CD14-positive monocyte (primary cell): ENCODE data around the gene THAP12. TPM values are rescaled to one million over a fixed set of nuclear protein-coding genes. Genes with fewer than 3 reads are reported as not detected.

Experiments used
- DNase-seq, 3 donors: peaks; one replicate each; pipeline ENCODE4 v3.0.0-alpha.2; 2011 to 2022
- H2AFZ ChIP-seq: 2 replicates; pipeline ENCODE4 v1.6.0; 2012; ENCODE audit warnings: mild to moderate bottlenecking, low read depth, low read length, inconsistent platforms; ENCODE audit not compliant: insufficient read depth, poor library complexity, severe bottlenecking
- H3K27ac ChIP-seq, 2 donors: 1 replicate in 1 of 2; 2 replicates in 1 of 2; pipeline ENCODE4 v1.5.1; 2012 to 2013; ENCODE audit warnings: low read length in 2 of 2, control low read depth in 1 of 2, inconsistent platforms in 1 of 2, low read depth in 1 of 2, mild to moderate bottlenecking in 1 of 2
- H3K27me3 ChIP-seq, 2 donors: one replicate each; pipeline versions ENCODE4 v1.6.0 to v1.6.1; 2011 to 2013; ENCODE audit warnings: low read length in 2 of 2; ENCODE audit not compliant: control insufficient read depth in 2 of 2, insufficient read depth in 2 of 2
- H3K36me3 ChIP-seq, 2 donors: replicated peaks in 1 of 2; 1 replicate in 1 of 2; 2 replicates in 1 of 2; pipeline versions ENCODE4 v1.5.1 to v1.6.1; 2012 to 2013; ENCODE audit warnings: low read length in 2 of 2, control low read depth in 1 of 2, inconsistent platforms in 1 of 2, mild to moderate bottlenecking in 1 of 2; ENCODE audit not compliant: insufficient read depth in 2 of 2, control insufficient read depth in 1 of 2
- H3K4me1 ChIP-seq, 2 donors: 1 replicate in 1 of 2; 2 replicates in 1 of 2; pipeline versions ENCODE4 v1.5.1 to v1.6.1; 2012 to 2013; ENCODE audit warnings: low read length in 2 of 2, control low read depth in 1 of 2, inconsistent platforms in 1 of 2, mild to moderate bottlenecking in 1 of 2, moderate library complexity in 1 of 2; ENCODE audit not compliant: insufficient read depth in 2 of 2, control insufficient read depth in 1 of 2
- H3K4me2 ChIP-seq: replicated peaks from 2 replicates; pipeline ENCODE3; 2012; ENCODE audit warnings: low read length, moderate library complexity, mild to moderate bottlenecking; ENCODE audit not compliant: poor library complexity, severe bottlenecking; ENCODE audit errors: extremely low read depth
- H3K4me3 ChIP-seq, 3 experiments: fragments of 200-600 bp in 1 of 3; sonication (generic) in 1 of 3; replicated peaks in 1 of 3; 1 replicate in 2 of 3; 2 replicates in 1 of 3; pipeline ENCODE4 v1.5.1; 2011 to 2013; ENCODE audit warnings: low read length in 3 of 3, mild to moderate bottlenecking in 3 of 3, control low read depth in 2 of 3, low read depth in 2 of 3, inconsistent platforms in 1 of 3, moderate library complexity in 1 of 3
- H3K79me2 ChIP-seq: 2 replicates; pipeline ENCODE4 v1.6.0; 2012; ENCODE audit warnings: mild to moderate bottlenecking, control low read depth, inconsistent platforms, low read length, moderate library complexity; ENCODE audit not compliant: insufficient read depth
- H3K9ac ChIP-seq: 2 replicates; pipeline ENCODE4 v1.6.0; 2017; ENCODE audit warnings: low read length, mild to moderate bottlenecking; ENCODE audit not compliant: insufficient read depth, poor library complexity, severe bottlenecking
- H3K9me3 ChIP-seq, 2 donors: replicated peaks in 1 of 2; 1 replicate in 1 of 2; 2 replicates in 1 of 2; pipeline versions ENCODE4 v1.5.1 to v1.6.1; 2012 to 2013; ENCODE audit warnings: low read length in 2 of 2, control low read depth in 1 of 2; ENCODE audit not compliant: control insufficient read depth in 1 of 2, insufficient read depth in 1 of 2
- H4K20me1 ChIP-seq: 2 replicates; pipeline ENCODE4 v1.6.0; 2012; ENCODE audit warnings: mild to moderate bottlenecking, low read length, control low read depth, moderate library complexity; ENCODE audit not compliant: insufficient read depth
- H3K27ac Mint-ChIP-seq, 7 donors: one replicate each; pipeline ENCODE4 v1.8.0; 2020; ENCODE audit warnings: mild to moderate bottlenecking in 7 of 7, mixed read lengths in 7 of 7, moderate library complexity in 6 of 7, inconsistent platforms in 2 of 7
- H3K27me3 Mint-ChIP-seq, 3 donors: one replicate each; pipeline ENCODE4 v1.8.0; 2021 to 2022; ENCODE audit warnings: low read depth in 3 of 3, mild to moderate bottlenecking in 3 of 3, mixed read lengths in 3 of 3, moderate library complexity in 3 of 3, inconsistent platforms in 1 of 3
- H3K36me3 Mint-ChIP-seq, 2 donors: one replicate each; pipeline ENCODE4 v1.8.0; 2020; ENCODE audit warnings: mixed read lengths in 2 of 2, inconsistent platforms in 1 of 2, mild to moderate bottlenecking in 1 of 2
- H3K4me1 Mint-ChIP-seq: one replicate; pipeline ENCODE4 v1.8.0; 2020; ENCODE audit warnings: mild to moderate bottlenecking, mixed read lengths
- H3K4me3 Mint-ChIP-seq, 2 donors: one replicate each; pipeline ENCODE4 v1.8.0; 2020; ENCODE audit warnings: mild to moderate bottlenecking in 2 of 2, mixed read lengths in 2 of 2, moderate library complexity in 1 of 2
- H3K9me3 Mint-ChIP-seq, 7 donors: one replicate each; pipeline ENCODE4 v1.8.0; 2020 to 2022; ENCODE audit warnings: mixed read lengths in 7 of 7, mild to moderate bottlenecking in 6 of 7, moderate library complexity in 6 of 7, inconsistent platforms in 2 of 7
- WGBS: methylation state at CpG from one replicate; pipeline ENCODE4 v1.1.5; 2013; ENCODE audit warnings: missing lambda C conversion rate; ENCODE audit not compliant: insufficient coverage; 5-methylcytosine and 5-hydroxymethylcytosine counted together
- intact Hi-C, 2 donors: fragments of 100-400 bp; cut with micrococcal nuclease; formaldehyde crosslinking; loops; one replicate each; pipeline versions ENCODE4 v1.15.0 to v1.15.1; 2023
- polyA plus RNA-seq, 3 donors: library from polyadenylated mRNA; depleted of rRNA in 1 of 3; unstranded in 2 of 3; stranded (reverse) in 1 of 3; fragments of 300-500 nt in 2 of 3; fragments of >200 nt in 1 of 3; fragmentation: Illumina TruSeq in 2 of 3; gene quantifications; 1 replicate in 2 of 3; 2 replicates in 1 of 3; pipeline ENCODE4 v1.2.3, GENCODE V29; 2012 to 2021
- TF ChIP-seq, protein P1 (sequence below): fragments of 200-600 bp; IDR thresholded peaks from one replicate; pipeline ENCODE4 v1.8.0; 2022; ENCODE audit warnings: antibody characterized with exemption, mild to moderate bottlenecking

THAP12 gene
- polyA plus RNA-seq, 3 donors, result 18.3 to 22.5 (median 20.0) TPM

DNA sequence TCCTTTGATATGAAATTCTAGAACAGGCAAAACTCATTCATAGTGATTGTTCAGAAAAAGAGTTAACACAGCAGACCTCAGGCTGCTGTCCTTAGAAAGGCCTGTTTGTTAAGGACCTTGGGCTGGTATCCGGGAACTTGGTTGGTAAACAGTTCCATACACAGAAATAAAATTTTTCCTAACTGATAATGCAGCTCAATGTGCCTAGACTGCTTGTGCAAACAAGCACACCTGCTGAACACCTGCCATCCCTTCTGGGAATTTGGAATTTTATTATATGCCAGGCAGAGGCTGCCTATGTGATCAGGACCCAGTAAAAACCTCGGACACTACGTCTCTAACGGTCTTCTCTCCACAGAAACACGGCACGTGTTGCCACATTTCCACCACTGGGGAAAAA lies 11.5 kb downstream of the THAP12 start:
- H3K4me1 ChIP-seq, result peaks cover 8 to 15% of the 10 kb centered on the region in 2 donors
- no peak for DNase-seq
- H3K4me2 ChIP-seq, result no peak overlapping the region
- H3K36me3 Mint-ChIP-seq, result peaks cover 11 to 14% of the 10 kb centered on the region in 2 donors
- TF ChIP-seq, protein P1, sequence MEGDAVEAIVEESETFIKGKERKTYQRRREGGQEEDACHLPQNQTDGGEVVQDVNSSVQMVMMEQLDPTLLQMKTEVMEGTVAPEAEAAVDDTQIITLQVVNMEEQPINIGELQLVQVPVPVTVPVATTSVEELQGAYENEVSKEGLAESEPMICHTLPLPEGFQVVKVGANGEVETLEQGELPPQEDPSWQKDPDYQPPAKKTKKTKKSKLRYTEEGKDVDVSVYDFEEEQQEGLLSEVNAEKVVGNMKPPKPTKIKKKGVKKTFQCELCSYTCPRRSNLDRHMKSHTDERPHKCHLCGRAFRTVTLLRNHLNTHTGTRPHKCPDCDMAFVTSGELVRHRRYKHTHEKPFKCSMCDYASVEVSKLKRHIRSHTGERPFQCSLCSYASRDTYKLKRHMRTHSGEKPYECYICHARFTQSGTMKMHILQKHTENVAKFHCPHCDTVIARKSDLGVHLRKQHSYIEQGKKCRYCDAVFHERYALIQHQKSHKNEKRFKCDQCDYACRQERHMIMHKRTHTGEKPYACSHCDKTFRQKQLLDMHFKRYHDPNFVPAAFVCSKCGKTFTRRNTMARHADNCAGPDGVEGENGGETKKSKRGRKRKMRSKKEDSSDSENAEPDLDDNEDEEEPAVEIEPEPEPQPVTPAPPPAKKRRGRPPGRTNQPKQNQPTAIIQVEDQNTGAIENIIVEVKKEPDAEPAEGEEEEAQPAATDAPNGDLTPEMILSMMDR, result no peak
- no peak overlapping the region for H3K4me3 Mint-ChIP-seq
- no peaks in the 10 kb centered on the region for H3K27me3 ChIP-seq
- intact Hi-C loops, result no loop called here
- 92% methylated on average over 6 of the region's 6 CpGs for WGBS
- H3K9me3 Mint-ChIP-seq, result peaks cover 0 to 3% (median 0%) of the 10 kb centered on the region in 7 donors
- H3K79me2 ChIP-seq, result peaks cover 93% of the 10 kb centered on the region
- no peak overlapping the region for H2AFZ ChIP-seq
- H3K27ac Mint-ChIP-seq, result no peak overlapping the region
- H3K4me3 ChIP-seq, result no peak overlapping the region
- peaks cover 25% of the 10 kb centered on the region for H3K4me1 Mint-ChIP-seq
- peaks cover 0 to 1% (median 0%) of the 10 kb centered on the region in 3 donors for H3K27me3 Mint-ChIP-seq
- H3K9ac ChIP-seq, result no peak overlapping the region
- H4K20me1 ChIP-seq, result peaks cover 98% of the 10 kb centered on the region
- no peak overlapping the region for H3K27ac ChIP-seq
- no peaks in the 10 kb centered on the region for H3K9me3 ChIP-seq
- peaks cover 10 to 13% of the 10 kb centered on the region in 2 donors for H3K36me3 ChIP-seq

DNA sequence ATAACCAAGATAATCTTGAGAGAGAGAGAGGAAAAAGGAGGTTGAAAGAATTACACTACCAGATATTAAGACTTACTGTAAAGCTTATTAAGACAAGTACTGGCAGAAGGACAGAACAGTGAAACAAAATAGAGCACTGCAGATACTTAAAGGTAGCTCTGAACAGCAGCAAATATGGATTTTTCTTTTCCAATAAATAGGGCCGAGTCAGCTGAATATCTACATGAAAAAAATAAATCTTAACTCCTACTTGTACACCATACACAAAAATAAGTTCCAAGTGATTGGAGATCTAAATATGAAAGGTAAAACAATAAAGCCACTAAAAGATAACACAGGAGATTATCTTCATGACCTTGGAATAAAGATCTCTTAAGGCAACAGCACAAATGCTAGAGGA lies 12.4 kb downstream of the THAP12 start:
- no peak overlapping the region for H3K4me2 ChIP-seq
- Mint-ChIP-seq H3K4me3 (no peak overlapping the region), H3K27ac (no peak overlapping the region), H3K4me1 (peaks cover 23% of the 10 kb centered on the region), H3K9me3 (peaks cover 0 to 3% (median 0%) of the 10 kb centered on the region in 7 donors), H3K27me3 (peaks cover 0 to 1% (median 0%) of the 10 kb centered on the region in 3 donors), H3K36me3 (peaks cover 17 to 20% of the 10 kb centered on the region in 2 donors)
- no peak overlapping the region for H3K9ac ChIP-seq
- no peaks in the 10 kb centered on the region for H3K9me3 ChIP-seq
- H3K4me1 ChIP-seq, result peaks cover 8 to 15% of the 10 kb centered on the region in 2 donors
- intact Hi-C loops, result no loop called here
- no peak overlapping the region for H2AFZ ChIP-seq
- H3K27ac ChIP-seq, result no peak overlapping the region
- TF ChIP-seq, protein P1, result no peak
- peaks cover 89% of the 10 kb centered on the region for H3K79me2 ChIP-seq
- no peak overlapping the region for H3K4me3 ChIP-seq
- no peak for DNase-seq
- no CpG with 5 or more reads among the region's 1 CpG for WGBS
- H3K36me3 ChIP-seq, result peaks cover 19 to 22% of the 10 kb centered on the region in 2 donors
- H4K20me1 ChIP-seq, result peaks cover 92% of the 10 kb centered on the region
- no peaks in the 10 kb centered on the region for H3K27me3 ChIP-seq
